GM12801 (cell line): ENCODE results near the gene PDZRN3.

Experiments used
- CTCF ChIP-seq: IDR thresholded peaks from one replicate; pipeline ENCODE4 v1.5.1; 2011; ENCODE audit warnings: control low read depth; ENCODE audit not compliant: insufficient read length; ENCODE audit errors: extremely low read depth

Gene PDZRN3

DNA sequence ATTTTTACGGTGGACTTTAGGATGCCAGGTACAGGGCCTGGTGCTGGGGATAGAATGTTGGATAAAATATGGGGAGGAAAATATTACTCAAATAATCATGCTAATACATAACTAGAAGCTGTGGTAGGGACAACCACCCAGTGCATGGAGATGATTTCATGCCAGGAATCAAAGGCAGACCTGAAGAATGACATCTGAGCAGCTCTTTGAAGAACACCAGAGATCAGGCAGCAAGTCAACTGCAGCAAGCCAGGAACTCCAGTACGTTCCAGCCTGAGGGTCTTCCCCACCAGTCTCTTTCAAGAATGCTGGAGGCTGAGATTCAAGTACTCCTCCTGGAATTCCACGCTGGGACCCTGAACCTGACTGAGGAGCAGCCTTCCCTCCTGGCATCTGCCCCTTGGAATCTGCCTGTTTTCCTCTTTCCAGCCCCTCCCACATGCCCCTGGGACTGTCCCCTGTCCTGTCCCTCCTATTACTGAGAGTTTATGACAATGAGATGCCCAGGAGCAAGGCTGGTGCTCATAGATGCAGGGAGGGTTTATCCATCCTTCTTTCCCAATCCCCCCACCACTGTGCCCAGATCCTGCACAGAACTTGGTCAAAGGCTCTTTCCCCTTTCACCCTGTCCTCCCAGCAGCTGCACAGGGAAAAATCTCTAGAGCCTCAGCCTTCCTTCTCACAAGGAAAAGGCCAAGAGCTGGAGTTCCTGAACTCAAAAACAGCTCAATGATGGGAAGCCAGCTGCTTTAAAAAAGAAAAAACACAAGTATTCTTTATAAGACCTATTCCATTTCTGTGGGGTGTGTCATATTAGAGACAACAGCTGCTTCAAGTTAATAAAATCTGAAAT is 68.0 kb downstream of the PDZRN3 start:
- TF ChIP-seq CTCF, result no peak

DNA sequence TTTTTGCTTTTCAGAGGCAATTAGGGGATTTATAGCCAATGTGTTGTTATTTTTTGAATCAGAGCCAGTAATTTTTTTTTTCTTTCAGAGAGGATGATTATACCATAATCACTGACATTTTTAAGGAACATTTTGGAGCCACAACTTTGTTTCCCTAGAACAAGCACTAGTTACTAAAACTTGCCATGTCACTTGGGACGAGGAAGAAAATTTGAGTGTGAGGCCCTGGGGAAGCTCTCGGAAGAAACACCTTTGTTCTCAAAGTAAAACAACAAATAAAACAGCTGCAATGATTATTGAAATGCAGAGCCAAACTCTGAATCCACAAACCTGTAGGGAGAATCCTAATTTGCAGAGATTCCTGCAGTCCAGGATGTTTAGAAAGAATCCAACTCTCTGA is 69.7 kb downstream of the PDZRN3 start:
- TF ChIP-seq CTCF, result no peak

DNA sequence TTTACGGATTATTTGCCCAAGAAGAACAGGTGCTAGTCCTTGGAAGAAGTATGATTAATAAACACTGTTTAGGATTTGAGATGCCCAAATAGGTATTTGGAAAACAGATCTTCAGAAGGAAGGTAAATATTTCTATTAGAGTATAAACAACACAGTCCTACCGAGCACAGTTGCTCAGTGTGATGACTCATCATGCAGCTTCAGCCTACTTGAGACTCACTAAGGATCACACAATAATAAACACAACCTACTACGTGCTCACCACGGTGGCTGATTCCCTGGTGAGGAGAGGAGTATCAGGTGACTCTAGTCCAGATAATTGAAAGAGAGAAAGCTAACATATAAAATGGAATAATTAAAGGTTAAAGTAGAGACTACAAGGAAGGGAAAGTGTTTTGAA is 72.0 kb downstream of the PDZRN3 start:
- no peak for TF ChIP-seq CTCF

DNA sequence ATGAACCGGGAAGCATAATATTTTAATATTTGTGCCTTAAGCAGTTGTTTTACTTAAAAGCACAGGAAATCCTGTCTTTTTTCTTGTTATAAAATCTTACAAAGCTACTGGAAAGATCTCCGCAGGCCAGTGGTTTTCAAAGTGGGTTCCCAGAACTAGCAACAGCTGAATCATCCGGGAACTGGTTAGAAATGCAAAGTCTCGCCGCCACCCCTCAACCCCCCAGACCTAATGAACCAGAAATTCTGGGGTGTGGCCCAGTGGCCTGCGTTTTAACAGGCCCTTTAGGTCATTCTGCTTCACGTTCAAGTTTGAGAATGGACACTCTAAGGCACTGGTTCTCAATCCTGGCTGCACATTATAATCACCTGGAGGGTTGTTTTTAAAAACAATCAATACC is 74.7 kb downstream of the PDZRN3 start:
- no peak for TF ChIP-seq CTCF

- no peak for TF ChIP-seq CTCF
Observed at GRCh38 chr3:73549051-73549600, 75.6 kb downstream of the PDZRN3 start.

GRCh38 chr3:73548436-73548835 is 76.3 kb downstream of the PDZRN3 start:
- TF ChIP-seq CTCF, result no peak

DNA sequence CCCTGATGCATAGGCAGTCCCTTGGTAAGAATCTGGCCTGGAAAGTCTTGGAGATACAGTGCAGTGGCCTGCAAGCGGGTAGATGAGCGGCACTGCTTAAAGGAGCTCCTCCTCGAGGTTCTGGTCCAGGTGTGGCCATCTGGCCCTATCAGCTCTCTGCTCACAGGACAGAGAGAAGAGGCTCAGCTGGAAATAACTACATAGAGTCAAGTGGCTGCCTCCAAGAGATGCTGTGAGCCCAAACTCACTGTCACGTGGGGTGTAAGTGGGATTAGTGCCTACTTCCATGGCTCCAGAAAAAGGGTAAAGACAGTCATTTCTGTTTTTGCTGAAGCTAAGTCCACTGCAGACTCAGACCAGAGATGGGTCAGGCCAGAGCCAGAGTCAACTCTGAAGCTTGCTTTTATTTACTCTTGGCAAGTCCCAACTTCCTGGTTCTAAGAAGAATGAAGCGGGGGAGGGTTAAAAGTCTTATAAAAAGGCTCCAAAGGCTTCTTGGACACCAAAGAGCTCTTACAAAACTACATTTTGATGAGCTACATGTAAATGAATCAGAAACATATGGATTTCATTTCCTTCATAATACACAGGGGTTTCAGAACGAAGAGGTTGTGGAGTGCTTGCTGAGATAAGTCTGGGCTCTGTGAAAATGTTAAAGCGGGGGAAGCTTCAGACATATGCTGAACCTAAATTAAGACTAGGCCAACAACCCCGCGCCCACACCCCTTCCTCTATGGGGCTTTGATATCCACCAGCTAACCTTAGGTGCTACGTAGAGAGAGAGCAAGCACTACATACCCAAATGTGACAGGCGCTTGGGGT is 77.1 kb downstream of the PDZRN3 start:
- TF ChIP-seq CTCF, result no peak
